Umbilical cord (tissue), 2 donors: ENCODE results near the gene ZNF462. TPM values are rescaled to one million over a fixed set of nuclear protein-coding genes. Genes with fewer than 3 reads are reported as not detected.
"Not testable (repeated sequence)": the region's sequence is repeated elsewhere in the genome, so short reads cannot be mapped to it uniquely, and the experiment has no call there.

ENCODE experiments used
- DNase-seq: peaks from one replicate; pipeline ENCODE4 v3.0.0-alpha.2; 2015; ENCODE audit warnings: low spot score
- total RNA-seq: library from RNA; depleted of rRNA; stranded (reverse); fragments of >200 nt; gene quantifications from one replicate; pipeline ENCODE4 v1.2.3, GENCODE V29; 2014; ENCODE audit warnings: low replicate concordance; ENCODE audit not compliant: insufficient read depth

The ZNF462 gene
- total RNA-seq, 1 donor from 2014 or later: 25.3 TPM

- no peak for DNase-seq
These were observed 98.7 kb downstream of the ZNF462 start for GRCh38 chr9:106961623-106962022.

GRCh38 chr9:106962122-106962521 lies 99.2 kb downstream of the ZNF462 start:
- DNase-seq: no peak

DNA sequence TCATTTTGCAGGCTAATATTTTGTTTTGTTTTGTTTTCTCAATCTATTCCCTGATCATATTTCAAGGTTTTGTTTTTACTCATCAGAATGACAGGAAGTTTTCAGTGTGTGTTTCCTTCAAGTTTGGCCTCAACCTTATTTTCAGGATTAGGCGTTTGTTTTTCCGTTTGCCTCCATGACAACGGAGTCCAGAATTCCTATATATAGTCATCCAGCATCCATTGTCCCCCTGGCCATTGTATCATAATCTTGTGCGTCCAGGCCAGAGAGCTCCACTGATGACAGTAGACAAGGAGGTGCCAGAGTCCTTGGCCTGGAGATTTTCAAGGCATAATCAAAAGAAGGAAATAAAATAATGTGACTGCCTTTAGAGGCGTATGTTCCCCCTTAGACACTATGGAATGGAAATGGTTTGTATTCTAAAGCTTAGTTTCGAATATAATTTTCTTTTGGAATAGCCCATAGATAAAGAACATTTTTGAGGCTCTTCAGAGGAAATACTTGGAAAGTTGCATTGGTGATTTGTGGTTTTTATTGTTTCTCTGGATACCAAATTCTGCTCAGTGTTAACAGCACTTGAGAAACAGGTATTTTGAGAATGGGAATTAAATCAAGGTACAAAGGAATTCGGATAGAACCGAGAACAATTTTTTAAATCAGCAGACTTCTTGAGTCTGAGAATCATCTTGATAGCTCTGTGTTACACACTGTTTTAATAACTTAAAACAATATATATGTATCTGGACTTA lies 99.8 kb downstream of the ZNF462 start:
- DNase-seq: peak; percentile 14

GRCh38 chr9:106963684-106964083 lies 100.7 kb downstream of the ZNF462 start:
- no peak for DNase-seq

GRCh38 chr9:106964329-106964728 lies 101.4 kb downstream of the ZNF462 start:
- DNase-seq: no peak

DNA sequence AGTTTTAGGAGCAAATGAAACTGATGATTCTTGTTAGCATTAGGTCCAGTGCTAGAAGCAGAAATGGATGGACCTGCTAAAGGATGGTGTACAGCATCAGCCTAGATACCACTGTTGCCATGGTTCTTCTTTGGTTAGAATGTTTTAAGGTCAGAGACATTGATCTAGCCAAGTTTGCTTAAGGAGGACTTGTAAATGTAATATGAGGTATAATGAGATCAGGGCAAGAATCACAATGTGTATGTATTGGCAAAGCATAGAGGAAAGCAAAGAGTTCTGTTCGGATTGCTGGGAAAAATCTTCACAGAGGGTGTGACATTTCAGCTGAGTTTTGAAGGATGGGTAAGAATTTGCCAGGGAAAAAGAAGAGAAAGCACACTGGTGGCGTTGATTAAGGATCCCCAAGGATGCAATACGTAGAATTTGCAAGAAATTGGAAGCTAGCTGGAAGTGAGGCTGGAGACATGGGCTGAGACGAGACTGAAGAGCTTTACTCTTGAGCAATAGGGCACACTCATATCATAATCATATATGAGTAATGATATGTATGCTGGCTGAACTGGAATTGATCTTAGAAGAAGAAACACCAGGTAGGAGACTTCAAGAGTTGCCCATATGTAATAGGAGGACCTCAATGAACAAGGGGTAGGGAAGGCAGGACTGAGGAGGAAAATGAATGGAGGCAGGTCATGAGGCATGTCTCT lies 102.0 kb downstream of the ZNF462 start:
- no peak for DNase-seq

GRCh38 chr9:106966481-106966880 lies 103.5 kb downstream of the ZNF462 start:
- no peak for DNase-seq

- no peak for DNase-seq
These were observed 106.7 kb downstream of the ZNF462 start for GRCh38 chr9:106969696-106970095.

DNA sequence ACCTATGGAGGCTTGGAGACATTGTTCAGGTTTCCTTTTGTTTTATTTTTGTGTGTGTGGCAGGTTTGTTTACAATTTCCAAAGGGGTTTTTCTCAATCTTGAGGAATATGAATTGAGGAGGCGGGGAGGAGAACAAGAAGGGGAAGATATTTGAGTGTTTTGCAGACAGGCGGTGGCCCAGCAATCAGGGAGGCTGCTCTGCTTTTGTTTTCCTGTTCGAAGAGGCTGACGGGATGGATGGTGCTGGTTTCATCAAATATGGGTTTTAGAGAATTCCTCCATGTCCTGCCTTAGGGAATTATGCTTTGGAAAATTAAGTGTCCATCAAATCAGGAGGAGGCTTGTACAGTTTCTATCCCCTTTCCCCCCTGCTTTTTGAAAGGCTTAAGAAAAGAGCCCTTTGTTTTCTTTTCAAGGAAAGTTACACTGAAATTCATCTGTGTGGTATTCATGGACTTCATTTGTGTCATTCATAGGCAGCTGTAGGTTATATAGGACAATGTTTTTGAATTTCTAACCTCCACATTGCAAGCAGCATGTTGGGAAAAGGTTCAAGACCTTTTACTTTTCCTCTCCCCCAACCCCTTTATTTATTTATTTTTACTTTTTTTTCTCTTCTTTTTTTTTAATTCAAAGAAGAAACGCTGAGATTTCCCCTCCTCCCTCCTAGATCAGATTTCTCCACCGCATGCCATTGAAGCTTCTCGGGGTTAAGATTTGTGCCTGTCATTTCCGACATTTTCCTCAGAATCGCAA lies 107.4 kb downstream of the ZNF462 start:
- DNase-seq: no peak

GRCh38 chr9:106970976-106971457 lies 108.1 kb downstream of the ZNF462 start:
- no peak for DNase-seq

- no peak for DNase-seq
These were observed 109.1 kb downstream of the ZNF462 start for GRCh38 chr9:106972082-106972481.

GRCh38 chr9:106974341-106974740 lies 111.4 kb downstream of the ZNF462 start:
- DNase-seq: no peak

GRCh38 chr9:106976772-106977171 lies 113.8 kb downstream of the ZNF462 start:
- DNase-seq: no peak

GRCh38 chr9:106980551-106981101 lies 117.7 kb downstream of the ZNF462 start:
- DNase-seq: no peak

GRCh38 chr9:106981396-106982287 lies 118.7 kb downstream of the ZNF462 start:
- DNase-seq: no peak

DNA sequence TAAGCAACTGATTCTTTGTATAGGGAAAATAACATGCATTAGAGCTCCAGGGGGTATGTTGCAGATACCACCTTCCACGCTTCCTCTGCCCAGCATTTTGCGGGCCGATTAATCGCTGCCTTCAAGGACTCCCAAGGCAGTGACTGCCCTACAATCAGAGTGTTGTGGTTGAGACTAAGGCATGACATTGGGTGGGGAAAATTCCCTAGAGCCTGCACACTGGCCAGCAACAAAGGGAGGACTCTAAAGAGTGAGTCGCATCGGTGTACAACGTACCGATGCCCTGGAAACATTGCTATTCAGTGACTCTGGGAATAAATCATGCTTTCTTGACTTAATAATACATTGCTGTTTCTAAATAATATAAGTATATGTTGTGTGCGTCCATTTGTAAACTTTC lies 119.7 kb downstream of the ZNF462 start:
- no peak for DNase-seq

DNA sequence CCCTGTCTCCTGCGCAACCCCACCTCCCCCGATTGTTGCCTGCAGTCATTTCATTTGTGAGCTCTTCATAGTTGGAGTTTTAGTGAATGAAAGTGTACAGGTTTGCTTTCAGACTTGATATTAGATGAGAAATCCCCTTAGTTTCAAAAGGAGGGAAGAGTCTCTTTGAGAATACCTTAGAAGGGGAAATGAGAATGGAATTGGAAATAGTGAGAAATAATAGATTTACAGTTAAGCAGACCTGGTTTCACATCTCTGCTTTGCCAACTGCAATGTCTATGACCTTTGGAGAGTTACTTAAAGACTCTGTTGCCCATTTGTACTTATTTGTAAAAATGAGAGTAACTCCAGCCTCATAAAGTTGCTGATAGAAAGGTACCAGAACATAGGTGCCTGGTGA lies 120.4 kb downstream of the ZNF462 start:
- no peak for DNase-seq

DNA sequence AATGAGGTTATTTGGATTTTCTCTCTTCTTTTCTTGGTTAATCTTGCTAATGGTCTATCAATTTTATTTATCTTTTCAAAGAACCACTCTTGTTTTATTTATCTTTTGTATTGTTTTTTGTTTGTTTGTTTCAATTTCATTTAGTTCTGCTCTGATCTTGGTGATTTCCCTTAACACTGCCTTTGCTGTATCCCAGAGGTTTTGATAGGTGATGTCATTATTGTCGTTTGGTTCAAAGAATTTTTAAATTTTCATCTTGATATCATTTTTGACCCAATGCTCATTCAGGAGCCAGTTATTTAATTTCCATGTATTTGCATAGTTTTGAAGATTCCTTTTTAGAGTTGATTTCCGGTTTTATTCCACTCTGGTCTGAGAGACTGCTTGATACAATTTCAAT lies 126.9 kb downstream of the ZNF462 start:
- not testable (repeated sequence) for DNase-seq

GRCh38 chr9:106992186-106992585 lies 129.2 kb downstream of the ZNF462 start:
- no peak for DNase-seq

GRCh38 chr9:106993603-106994002 lies 130.6 kb downstream of the ZNF462 start:
- no peak for DNase-seq

GRCh38 chr9:106994463-106994862 lies 131.5 kb downstream of the ZNF462 start:
- no peak for DNase-seq
